MM.1S (cell line): ENCODE data around the gene MEGF10.

Experiments used
- DNase-seq: peaks from one replicate; pipeline ENCODE4 v3.0.0-alpha.2; 2015
- H2AFZ ChIP-seq: fragments of 300-600 bp; sonication (generic); 2 replicates; pipeline ENCODE4 v1.6.0; 2016; ENCODE audit warnings: antibody characterized with exemption, low read length
- H3F3A ChIP-seq: fragments of 300-600 bp; sonication (generic); 2 replicates; pipeline ENCODE4 v1.6.1; 2016; ENCODE audit warnings: mild to moderate bottlenecking, antibody characterized with exemption, low read length, moderate library complexity, mixed read lengths; ENCODE audit not compliant: insufficient read depth
- H3K27ac ChIP-seq: fragments of 300-600 bp; sonication (generic); 2 replicates; pipeline ENCODE4 v1.5.1; 2016; ENCODE audit warnings: mild to moderate bottlenecking, low read length
- H3K27me3 ChIP-seq: fragments of 300-600 bp; sonication (generic); replicated peaks from 2 replicates; pipeline ENCODE4 v1.6.0; 2016; ENCODE audit warnings: low read length; ENCODE audit not compliant: insufficient read depth
- H3K36me3 ChIP-seq: fragments of 300-600 bp; sonication (generic); replicated peaks from 2 replicates; pipeline ENCODE4 v1.6.1; 2016; ENCODE audit warnings: mild to moderate bottlenecking, low read length, mixed read lengths; ENCODE audit not compliant: insufficient read depth
- H3K4me1 ChIP-seq: fragments of 300-600 bp; sonication (generic); 2 replicates; pipeline ENCODE4 v1.6.1; 2016; ENCODE audit warnings: low read length, mixed read lengths
- H3K4me2 ChIP-seq: fragments of 300-600 bp; sonication (generic); 2 replicates; pipeline ENCODE4 v1.6.0; 2016; ENCODE audit warnings: low read depth, low read length
- H3K4me3 ChIP-seq: fragments of 300-600 bp; sonication (generic); 2 replicates; pipeline ENCODE4 v1.5.1; 2016; ENCODE audit warnings: low read length, mixed read lengths
- H3K79me2 ChIP-seq: fragments of 300-600 bp; sonication (generic); 2 replicates; pipeline ENCODE4 v1.6.1; 2016; ENCODE audit warnings: mixed run types, low read length, mixed read lengths
- H3K9ac ChIP-seq: fragments of 300-600 bp; sonication (generic); 2 replicates; pipeline ENCODE4 v1.6.1; 2016; ENCODE audit warnings: low read length, mixed read lengths
- H3K9me2 ChIP-seq: fragments of 300-600 bp; sonication (generic); replicated peaks from 2 replicates; pipeline ENCODE4 v1.6.1; 2016; ENCODE audit warnings: mild to moderate bottlenecking, low read length, mixed read lengths; ENCODE audit not compliant: insufficient read depth
- H3K9me3 ChIP-seq: fragments of 300-600 bp; sonication (generic); replicated peaks from 2 replicates; pipeline ENCODE4 v1.6.1; 2016; ENCODE audit warnings: mild to moderate bottlenecking, low read length, mixed read lengths; ENCODE audit not compliant: insufficient read depth
- H4K20me1 ChIP-seq: fragments of 300-600 bp; sonication (generic); 2 replicates; pipeline ENCODE4 v1.6.1; 2016; ENCODE audit warnings: mild to moderate bottlenecking, low read length, moderate library complexity, mixed read lengths; ENCODE audit not compliant: insufficient read depth
- EZH2 ChIP-seq: fragments of 300-600 bp; sonication (generic); optimal IDR thresholded peaks from 2 replicates; pipeline ENCODE3; 2017; ENCODE audit warnings: low read depth, mild to moderate bottlenecking, antibody characterized with exemption, low read length, mixed read lengths
- EZH2phosphoT487 ChIP-seq: fragments of 300-600 bp; sonication (generic); IDR thresholded peaks from 2 replicates; pipeline ENCODE4 v1.6.1; 2018; ENCODE audit warnings: antibody characterized with exemption, low read length
- TF ChIP-seq, protein P1 (sequence below): fragments of 300-600 bp; sonication (generic); IDR thresholded peaks from 2 replicates; pipeline ENCODE4 v1.5.1; 2016; ENCODE audit warnings: antibody characterized with exemption, low read length, mixed read lengths

MEGF10 gene

DNA sequence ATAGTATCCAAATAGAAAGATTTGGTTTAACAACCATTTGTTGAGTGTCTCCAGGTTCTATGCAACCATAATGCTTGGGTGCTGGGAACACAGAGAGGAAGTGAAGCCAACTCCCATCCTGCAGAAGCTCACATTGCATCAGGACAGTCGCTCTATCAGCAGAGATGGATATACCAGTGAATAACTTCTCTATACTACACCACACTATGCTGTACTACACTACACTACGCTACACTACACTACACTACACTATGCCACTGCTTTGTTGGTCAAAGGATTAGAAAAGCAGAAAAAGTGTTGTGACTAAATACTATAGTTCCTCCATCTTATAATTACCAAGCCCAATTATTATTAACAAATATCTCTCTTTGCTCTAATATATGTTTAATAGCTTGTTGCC, 137.7 kb downstream of the MEGF10 start:
- Histone ChIP-seq H3K9me2 (no peaks in the 10 kb centered on the region), H3K27ac (no peak overlapping the region), H4K20me1 (no peaks in the 10 kb centered on the region), H3K4me3 (no peak overlapping the region), H2AFZ (no peak overlapping the region), H3K9ac (no peak overlapping the region), H3K4me1 (no peaks in the 10 kb centered on the region), H3K4me2 (no peak overlapping the region), H3K79me2 (no peaks in the 10 kb centered on the region), H3F3A (peaks cover 2% of the 10 kb centered on the region; the same call in 1 of the 2 replicates), H3K36me3 (no peaks in the 10 kb centered on the region), H3K27me3 (no peaks in the 10 kb centered on the region), H3K9me3 (no peaks in the 10 kb centered on the region)
- TF ChIP-seq EZH2phosphoT487 (no peak), EZH2 (no peak)
- TF ChIP-seq, protein P1, sequence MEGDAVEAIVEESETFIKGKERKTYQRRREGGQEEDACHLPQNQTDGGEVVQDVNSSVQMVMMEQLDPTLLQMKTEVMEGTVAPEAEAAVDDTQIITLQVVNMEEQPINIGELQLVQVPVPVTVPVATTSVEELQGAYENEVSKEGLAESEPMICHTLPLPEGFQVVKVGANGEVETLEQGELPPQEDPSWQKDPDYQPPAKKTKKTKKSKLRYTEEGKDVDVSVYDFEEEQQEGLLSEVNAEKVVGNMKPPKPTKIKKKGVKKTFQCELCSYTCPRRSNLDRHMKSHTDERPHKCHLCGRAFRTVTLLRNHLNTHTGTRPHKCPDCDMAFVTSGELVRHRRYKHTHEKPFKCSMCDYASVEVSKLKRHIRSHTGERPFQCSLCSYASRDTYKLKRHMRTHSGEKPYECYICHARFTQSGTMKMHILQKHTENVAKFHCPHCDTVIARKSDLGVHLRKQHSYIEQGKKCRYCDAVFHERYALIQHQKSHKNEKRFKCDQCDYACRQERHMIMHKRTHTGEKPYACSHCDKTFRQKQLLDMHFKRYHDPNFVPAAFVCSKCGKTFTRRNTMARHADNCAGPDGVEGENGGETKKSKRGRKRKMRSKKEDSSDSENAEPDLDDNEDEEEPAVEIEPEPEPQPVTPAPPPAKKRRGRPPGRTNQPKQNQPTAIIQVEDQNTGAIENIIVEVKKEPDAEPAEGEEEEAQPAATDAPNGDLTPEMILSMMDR, result no peak
- DNase-seq, result no peak

DNA sequence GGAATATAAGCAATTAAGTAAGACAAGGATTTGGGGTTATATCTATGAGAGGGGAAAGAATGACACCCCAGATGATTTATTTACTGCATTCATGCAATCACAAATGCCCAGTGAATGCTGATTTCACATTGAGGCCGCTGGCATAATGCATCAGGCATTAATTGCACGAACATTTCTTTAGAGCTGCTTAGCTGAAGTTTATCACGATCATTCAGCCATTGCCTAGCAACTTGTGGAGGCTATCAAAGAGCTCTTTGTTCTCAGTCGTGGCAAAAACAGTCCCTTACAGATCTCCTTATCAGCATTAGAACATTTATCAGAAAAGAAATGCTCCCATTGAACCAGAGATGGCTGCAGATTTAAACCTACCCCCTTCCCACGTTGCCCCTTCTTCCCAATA, 138.2 kb downstream of the MEGF10 start:
- Histone ChIP-seq H3K9ac (no peak overlapping the region), H3K79me2 (no peaks in the 10 kb centered on the region), H3K4me1 (no peaks in the 10 kb centered on the region), H3K4me2 (no peak overlapping the region), H3K27ac (no peak overlapping the region), H3K27me3 (no peaks in the 10 kb centered on the region), H3K4me3 (no peak overlapping the region), H3K9me2 (no peaks in the 10 kb centered on the region), H3K36me3 (no peaks in the 10 kb centered on the region), H3K9me3 (no peaks in the 10 kb centered on the region), H2AFZ (no peak overlapping the region), H3F3A (no peaks in the 10 kb centered on the region), H4K20me1 (no peaks in the 10 kb centered on the region)
- TF ChIP-seq EZH2 (no peak), EZH2phosphoT487 (no peak)
- TF ChIP-seq, protein P1, result no peak
- DNase-seq, result no peak

DNA sequence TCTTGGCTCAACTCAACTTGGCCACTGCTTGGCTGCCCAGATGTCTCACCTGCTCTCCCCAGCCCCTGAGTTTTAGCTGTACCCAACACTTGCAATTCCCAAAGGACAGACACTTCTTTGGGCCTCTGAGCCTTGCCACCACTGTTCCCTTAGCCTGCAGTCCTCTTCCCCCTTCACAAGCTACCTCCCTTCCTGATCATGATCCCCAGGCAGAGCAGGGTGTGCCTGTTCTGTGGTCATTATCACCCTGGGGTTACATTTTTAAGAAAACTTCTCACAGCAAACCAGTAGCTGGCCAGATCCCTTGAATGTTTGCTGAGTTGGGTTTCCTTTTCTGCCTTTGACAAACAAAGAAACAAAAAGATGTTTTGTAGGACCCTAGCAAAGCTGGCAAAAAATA, 139.3 kb downstream of the MEGF10 start:
- no peaks in the 10 kb centered on the region for H3K36me3 ChIP-seq

More for the DNA sequence above, 139.3 kb downstream of the MEGF10 start:
- Histone ChIP-seq H3K4me3 (no peak overlapping the region), H3K27me3 (no peaks in the 10 kb centered on the region), H3F3A (no peaks in the 10 kb centered on the region), H3K9me2 (no peaks in the 10 kb centered on the region), H2AFZ (no peak overlapping the region), H4K20me1 (no peaks in the 10 kb centered on the region), H3K4me2 (no peak overlapping the region), H3K9ac (no peak overlapping the region), H3K4me1 (no peaks in the 10 kb centered on the region), H3K27ac (no peak overlapping the region), H3K9me3 (no peaks in the 10 kb centered on the region), H3K79me2 (no peaks in the 10 kb centered on the region)
- DNase-seq, result no peak
- TF ChIP-seq EZH2, result no peak
- TF ChIP-seq, protein P1, result no peak
- TF ChIP-seq EZH2phosphoT487, result no peak
